H1 (cell line): Measurements from ENCODE around the gene TMEM121B. TPM values are rescaled to one million over a fixed set of nuclear protein-coding genes. Genes with fewer than 3 reads are reported as not detected.
A peak's percentile ranks its signal among the peaks of the same experiment; 100 is the strongest.

Experiments used
- ASH2L ChIP-seq: fragments of 200-600, 300-600 bp; sonication (generic); IDR thresholded peaks from one replicate; pipeline ENCODE4 v1.7.1; 2017; ENCODE audit warnings: low read length
- BCL11A ChIP-seq, 2 experiments: IDR thresholded peaks; one replicate each; pipeline ENCODE4 v1.6.1; 2011; ENCODE audit warnings: low read depth in 2 of 2, low read length in 2 of 2, mild to moderate bottlenecking in 2 of 2
- BRCA1 ChIP-seq: IDR thresholded peaks from 2 replicates; pipeline ENCODE4 v1.6.1; 2012; ENCODE audit warnings: low read depth, low read length, improper control_type of control experiment
- CHD2 ChIP-seq: IDR thresholded peaks from 2 replicates; pipeline ENCODE4 v1.6.1; 2012; ENCODE audit warnings: low read length, improper control_type of control experiment
- CREB1 ChIP-seq: IDR thresholded peaks from 2 replicates; pipeline ENCODE4 v1.6.1; 2012; ENCODE audit warnings: inconsistent platforms
- EGR1 ChIP-seq: IDR thresholded peaks from 2 replicates; pipeline ENCODE4 v1.6.1; 2011; ENCODE audit warnings: low read depth, low read length, borderline replicate concordance
- EZH2 ChIP-seq: fragments of 200-600 bp; sonication (generic); IDR thresholded peaks from 2 replicates; pipeline ENCODE4 v1.7.1; 2012; ENCODE audit warnings: low read depth, mild to moderate bottlenecking, moderate library complexity, low read length, inconsistent platforms; ENCODE audit not compliant: severe bottlenecking
- GTF2F1 ChIP-seq: IDR thresholded peaks from 2 replicates; pipeline ENCODE4 v1.6.1; 2012; ENCODE audit warnings: low read depth, low read length, improper control_type of control experiment, borderline replicate concordance
- HDAC6 ChIP-seq: IDR thresholded peaks from one replicate; pipeline ENCODE4 v1.7.1; 2012; ENCODE audit warnings: low read depth, mild to moderate bottlenecking, inconsistent platforms, low read length, moderate library complexity
- KDM1A ChIP-seq: fragments of 200-600, 300-600 bp; sonication (generic); IDR thresholded peaks from 2 replicates; pipeline ENCODE4 v1.7.1; 2016; ENCODE audit warnings: mild to moderate bottlenecking, low read length, borderline replicate concordance
- PHF8 ChIP-seq: fragments of 200-600 bp; sonication (generic); conservative IDR thresholded peaks from 2 replicates; pipeline ENCODE4 v1.7.1; 2012; ENCODE audit warnings: low read depth, mild to moderate bottlenecking, inconsistent platforms, low read length, moderate library complexity
- POLR2AphosphoS5 ChIP-seq: IDR thresholded peaks from 2 replicates; pipeline ENCODE4 v1.6.1; 2011; ENCODE audit warnings: low read depth, low read length
- RAD21 ChIP-seq, 2 experiments: IDR thresholded peaks in 1 of 2; conservative IDR thresholded peaks in 1 of 2; 2 replicates each; pipeline ENCODE4 v1.6.1; 2011; ENCODE audit warnings: low read depth in 2 of 2, low read length in 2 of 2, improper control_type of control experiment in 1 of 2, inconsistent platforms in 1 of 2, mild to moderate bottlenecking in 1 of 2, moderate library complexity in 1 of 2
- SIN3A ChIP-seq, 2 experiments: IDR thresholded peaks in 1 of 2; conservative IDR thresholded peaks in 1 of 2; 2 replicates each; pipeline ENCODE4 v1.6.1; 2011 to 2012; ENCODE audit warnings: low read length in 2 of 2, improper control_type of control experiment in 1 of 2, low read depth in 1 of 2, mild to moderate bottlenecking in 1 of 2
- SP2 ChIP-seq: IDR thresholded peaks from 2 replicates; pipeline ENCODE4 v1.6.1; 2012; ENCODE audit warnings: mild to moderate bottlenecking, low read length, inconsistent platforms
- SP4 ChIP-seq: IDR thresholded peaks from 2 replicates; pipeline ENCODE4 v1.6.1; 2012; ENCODE audit warnings: low read length, inconsistent platforms
- TAF1 ChIP-seq: IDR thresholded peaks from 2 replicates; pipeline ENCODE4 v1.6.1; 2011; ENCODE audit warnings: mild to moderate bottlenecking, low read depth, low read length
- TBP ChIP-seq: IDR thresholded peaks from 2 replicates; pipeline ENCODE4 v1.6.1; 2011; ENCODE audit warnings: low read depth, low read length, improper control_type of control experiment
- polyA plus RNA-seq, 7 experiments: library from polyadenylated mRNA; depleted of rRNA in 3 of 7; stranded (reverse) in 5 of 7; unstranded in 2 of 7; fragments of >200 nt in 5 of 7; fragments of 200-250 nt in 2 of 7; gene quantifications; 1 replicate in 5 of 7; 2 replicates in 1 of 7; 4 replicates in 1 of 7; pipeline versions ENCODE4 v1.2.1 to v1.2.3, GENCODE V29; 2011 to 2013; ENCODE audit warnings: missing spikeins in 2 of 7, mixed read lengths in 2 of 7
- total RNA-seq: library from RNA; stranded (reverse); fragmentation: NEBNext Ultra II Directional; extraction: Animal tissue kit (Norgen Biotek cat#: 25700); gene quantifications from 2 replicates; pipeline ENCODE4 v1.2.1, GENCODE V29; 2021
- TF ChIP-seq, protein P1 (sequence below): IDR thresholded peaks from 2 replicates; pipeline ENCODE4 v1.6.1; 2012; ENCODE audit warnings: inconsistent platforms

The TMEM121B gene
- total and polyA plus RNA-seq, 2 of the 8 experiments (the other 6 are each of a cell fraction or from before 2014, with no cell fraction given), result 4.3 to 6.9 TPM

- TF ChIP-seq POLR2AphosphoS5 (0 out of 2 replicates have a peak, but pooled peaks have one; percentile 28), BCL11A (IDR thresholded peaks at IDR 0.05; ENCODE audit: low read depth in 2 of 2, low read length in 2 of 2) (no peak), SP4 (no peak), RAD21 (IDR thresholded peaks at IDR 0.05 in 1 of 2, conservative IDR thresholded peaks at IDR 0.05 in 1 of 2; ENCODE audit: low read depth in 2 of 2, low read length in 2 of 2) (no peak), GTF2F1 (peak; percentile 8; the same call in 1 of the 2 replicates), PHF8 (peak; percentile 64), KDM1A (no peak), ASH2L (peak; percentile 72), HDAC6 (no peak), EGR1 (no peak), SP2 (no peak), CHD2 (0 out of 2 replicates have a peak, but pooled peaks have one; percentile 35), SIN3A (conservative IDR thresholded peaks at IDR 0.05 in 1 of 2, IDR thresholded peaks at IDR 0.05 in 1 of 2; ENCODE audit: low read depth in 1 of 2, low read length in 2 of 2) (peak in 1 of 2 experiments; percentile 17; a peak in 2 of 4 replicates), EZH2 (no peak), BRCA1 (no peak), TBP (peak; percentile 61; the same call in 1 of the 2 replicates), CREB1 (peak; percentile 27), TAF1 (peak; percentile 54; the same call in 1 of the 2 replicates)
- TF ChIP-seq, protein P1, sequence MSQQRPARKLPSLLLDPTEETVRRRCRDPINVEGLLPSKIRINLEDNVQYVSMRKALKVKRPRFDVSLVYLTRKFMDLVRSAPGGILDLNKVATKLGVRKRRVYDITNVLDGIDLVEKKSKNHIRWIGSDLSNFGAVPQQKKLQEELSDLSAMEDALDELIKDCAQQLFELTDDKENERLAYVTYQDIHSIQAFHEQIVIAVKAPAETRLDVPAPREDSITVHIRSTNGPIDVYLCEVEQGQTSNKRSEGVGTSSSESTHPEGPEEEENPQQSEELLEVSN, result peak; percentile 85
These were observed 37.7 kb upstream of the TMEM121B start, which contains the start of gene HDHD5 (continued) for GRCh38 chr22:17158568-17159503.
